ENCODE data around the gene GSS.
A peak's percentile ranks its signal among the peaks of the same experiment; 100 is the strongest.

Gene GSS

GRCh38 chr20:34952671-34953070 is 2.9 kb downstream of the GSS start:
- Histone ChIP-seq H3K4me3 (ENCODE audit: insufficient read depth in 1 of 2, low read depth in 1 of 2, low read length in 2 of 2) (no peak overlapping the region), H3K79me1 (replicated peaks; ENCODE audit: low read length, poor library complexity, severe bottlenecking) (peaks cover 4% of the 10 kb centered on the region), H2BK12ac (ENCODE audit: low read length in 2 of 2) (no peak overlapping the region), H3K27ac (ENCODE audit: low read length, poor library complexity, severe bottlenecking) (peak overlapping the region; percentile 75), H4K8ac (ENCODE audit: low read length) (no peak overlapping the region), H3K14ac (ENCODE audit: low read length in 2 of 2) (no peak overlapping the region), H2BK120ac (ENCODE audit: low read depth, low read length) (no peak overlapping the region), H2BK5ac (ENCODE audit: low read depth, low read length, poor library complexity, severe bottlenecking) (no peak overlapping the region), H4K91ac (ENCODE audit: low read length) (no peak overlapping the region), H3K27me3 (ENCODE audit: control insufficient read depth in 1 of 2, insufficient read depth in 1 of 2, low read length in 2 of 2) (no peaks in the 10 kb centered on the region), H3K4me2 (ENCODE audit: low read length, poor library complexity, severe bottlenecking) (no peak overlapping the region), H3K23ac (ENCODE audit: low read length in 2 of 2) (no peak overlapping the region), H2AFZ (ENCODE audit: low read depth, low read length) (no peak overlapping the region), H3K9ac (ENCODE audit: low read length) (no peak overlapping the region), H3K36me3 (ENCODE audit: control insufficient read depth in 1 of 2, insufficient read depth in 2 of 2, low read depth in 1 of 2, low read length in 2 of 2) (peaks cover 0 to 34% of the 10 kb centered on the region in 2 experiments), H2BK15ac (ENCODE audit: low read depth, poor library complexity, severe bottlenecking) (no peak overlapping the region), H2AK5ac (ENCODE audit: low read length, severe bottlenecking) (peak overlapping the region; percentile 98), H3K4me1 (ENCODE audit: control insufficient read depth, insufficient read depth, low read depth, low read length) (peaks cover 12% of the 10 kb centered on the region), H3K9me3 (ENCODE audit: control insufficient read depth, low read length) (no peaks in the 10 kb centered on the region), H3K18ac (ENCODE audit: low read depth in 1 of 2, low read length in 2 of 2) (no peak overlapping the region), H3K4ac (ENCODE audit: low read depth in 1 of 2, low read length in 2 of 2) (no peak overlapping the region)
- 93% methylated on average over 2 of the region's 5 CpGs for WGBS
- DNase-seq = no peak

- no peak for DNase-seq
- Histone ChIP-seq H2AFZ (ENCODE audit: low read depth, low read length) (no peak overlapping the region), H3K23ac (ENCODE audit: low read length in 2 of 2) (no peak overlapping the region), H2BK120ac (ENCODE audit: low read depth, low read length) (no peak overlapping the region), H3K18ac (ENCODE audit: low read depth in 1 of 2, low read length in 2 of 2) (no peak overlapping the region), H3K9ac (ENCODE audit: low read length) (no peak overlapping the region), H4K91ac (ENCODE audit: low read length) (no peak overlapping the region), H3K27me3 (ENCODE audit: control insufficient read depth in 1 of 2, insufficient read depth in 1 of 2, low read length in 2 of 2) (no peaks in the 10 kb centered on the region), H2BK12ac (ENCODE audit: low read length in 2 of 2) (no peak overlapping the region), H3K9me3 (ENCODE audit: control insufficient read depth, low read length) (no peaks in the 10 kb centered on the region), H3K4me1 (ENCODE audit: control insufficient read depth, insufficient read depth, low read depth, low read length) (peaks cover 12% of the 10 kb centered on the region), H3K27ac (ENCODE audit: low read length, poor library complexity, severe bottlenecking) (peak overlapping the region; percentile 45), H4K8ac (ENCODE audit: low read length) (no peak overlapping the region), H3K4ac (ENCODE audit: low read depth in 1 of 2, low read length in 2 of 2) (no peak overlapping the region), H3K4me3 (ENCODE audit: insufficient read depth in 1 of 2, low read depth in 1 of 2, low read length in 2 of 2) (no peak overlapping the region), H3K36me3 (ENCODE audit: control insufficient read depth in 1 of 2, insufficient read depth in 2 of 2, low read depth in 1 of 2, low read length in 2 of 2) (peaks cover 0 to 41% of the 10 kb centered on the region in 2 experiments), H2BK5ac (ENCODE audit: low read depth, low read length, poor library complexity, severe bottlenecking) (no peak overlapping the region), H3K4me2 (ENCODE audit: low read length, poor library complexity, severe bottlenecking) (no peak overlapping the region), H2AK5ac (ENCODE audit: low read length, severe bottlenecking) (peak overlapping the region; percentile 79), H3K79me1 (replicated peaks; ENCODE audit: low read length, poor library complexity, severe bottlenecking) (peaks cover 4% of the 10 kb centered on the region), H3K14ac (ENCODE audit: low read length in 2 of 2) (no peak overlapping the region), H2BK15ac (ENCODE audit: low read depth, poor library complexity, severe bottlenecking) (no peak overlapping the region)
- 97% methylated on average over 8 of the region's 8 CpGs for WGBS
Observed at GRCh38 chr20:34951652-34952051, 4.0 kb downstream of the GSS start.

DNA sequence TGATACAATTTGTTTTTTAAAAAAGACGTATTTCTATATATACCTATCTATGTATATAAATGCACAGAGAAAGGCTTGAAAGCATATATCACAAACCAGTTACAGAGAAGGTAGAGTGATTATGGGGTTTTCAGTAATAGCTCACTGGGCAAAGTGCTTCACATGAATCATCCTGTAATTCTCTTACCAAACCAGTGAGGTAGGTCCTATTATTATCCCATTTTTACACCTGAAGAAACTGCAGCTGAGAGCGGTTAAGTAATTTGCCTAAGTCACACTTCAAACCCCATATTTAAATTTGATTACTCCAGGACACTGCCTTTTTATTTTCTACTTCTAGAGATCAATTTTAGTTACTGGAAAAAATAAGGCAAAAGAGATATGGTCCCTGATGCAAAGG is 4.4 kb downstream of the GSS start:
- Histone ChIP-seq H3K4ac (ENCODE audit: low read depth in 1 of 2, low read length in 2 of 2) (no peak overlapping the region), H3K27me3 (ENCODE audit: control insufficient read depth in 1 of 2, insufficient read depth in 1 of 2, low read length in 2 of 2) (no peaks in the 10 kb centered on the region), H3K23ac (ENCODE audit: low read length in 2 of 2) (no peak overlapping the region), H3K36me3 (ENCODE audit: control insufficient read depth in 1 of 2, insufficient read depth in 2 of 2, low read depth in 1 of 2, low read length in 2 of 2) (peaks cover 0 to 45% of the 10 kb centered on the region in 2 experiments), H3K4me1 (ENCODE audit: control insufficient read depth, insufficient read depth, low read depth, low read length) (peaks cover 13% of the 10 kb centered on the region), H3K27ac (ENCODE audit: low read length, poor library complexity, severe bottlenecking) (peak overlapping the region; percentile 45), H3K4me3 (ENCODE audit: insufficient read depth in 1 of 2, low read depth in 1 of 2, low read length in 2 of 2) (no peak overlapping the region), H2AFZ (ENCODE audit: low read depth, low read length) (no peak overlapping the region), H3K9me3 (ENCODE audit: control insufficient read depth, low read length) (no peaks in the 10 kb centered on the region), H3K9ac (ENCODE audit: low read length) (no peak overlapping the region), H4K91ac (ENCODE audit: low read length) (no peak overlapping the region), H2BK15ac (ENCODE audit: low read depth, poor library complexity, severe bottlenecking) (no peak overlapping the region), H2BK120ac (ENCODE audit: low read depth, low read length) (no peak overlapping the region), H2BK12ac (ENCODE audit: low read length in 2 of 2) (no peak overlapping the region), H4K8ac (ENCODE audit: low read length) (no peak overlapping the region), H3K79me1 (replicated peaks; ENCODE audit: low read length, poor library complexity, severe bottlenecking) (peaks cover 4% of the 10 kb centered on the region), H3K4me2 (ENCODE audit: low read length, poor library complexity, severe bottlenecking) (no peak overlapping the region), H2AK5ac (ENCODE audit: low read length, severe bottlenecking) (peak overlapping the region; percentile 79), H2BK5ac (ENCODE audit: low read depth, low read length, poor library complexity, severe bottlenecking) (no peak overlapping the region), H3K18ac (ENCODE audit: low read depth in 1 of 2, low read length in 2 of 2) (no peak overlapping the region), H3K14ac (ENCODE audit: low read length in 2 of 2) (no peak overlapping the region)
- WGBS = 100% methylated on average over 1 of the region's 2 CpGs
- DNase-seq = no peak

GRCh38 chr20:34949120-34949519 is 6.5 kb downstream of the GSS start:
- H2BK12ac ChIP-seq (ENCODE audit: low read length in 2 of 2) = no peak overlapping the region
- H3K36me3 ChIP-seq (ENCODE audit: control insufficient read depth in 1 of 2, insufficient read depth in 2 of 2, low read depth in 1 of 2, low read length in 2 of 2) = peaks cover 4 to 62% of the 10 kb centered on the region in 2 experiments
- no peak overlapping the region for H3K4ac ChIP-seq (ENCODE audit: low read depth in 1 of 2, low read length in 2 of 2)
- H2AFZ ChIP-seq (ENCODE audit: low read depth, low read length) = no peak overlapping the region
- H2BK120ac ChIP-seq (ENCODE audit: low read depth, low read length) = no peak overlapping the region
- no peak for DNase-seq
- no peak overlapping the region for H2BK15ac ChIP-seq (ENCODE audit: low read depth, poor library complexity, severe bottlenecking)
- H3K27me3 ChIP-seq (ENCODE audit: control insufficient read depth in 1 of 2, insufficient read depth in 1 of 2, low read length in 2 of 2) = no peaks in the 10 kb centered on the region
- no peak overlapping the region for H3K4me3 ChIP-seq (ENCODE audit: insufficient read depth in 1 of 2, low read depth in 1 of 2, low read length in 2 of 2)
- peaks cover 17% of the 10 kb centered on the region for H3K4me1 ChIP-seq (ENCODE audit: control insufficient read depth, insufficient read depth, low read depth, low read length)
- H3K4me2 ChIP-seq (ENCODE audit: low read length, poor library complexity, severe bottlenecking) = no peak overlapping the region
- WGBS = 98% methylated on average over 6 of the region's 6 CpGs
- H3K23ac ChIP-seq (ENCODE audit: low read length in 2 of 2) = no peak overlapping the region
- H3K14ac ChIP-seq (ENCODE audit: low read length in 2 of 2) = no peak overlapping the region
- H4K91ac ChIP-seq (ENCODE audit: low read length) = no peak overlapping the region
- H3K79me1 ChIP-seq (replicated peaks; ENCODE audit: low read length, poor library complexity, severe bottlenecking) = peaks cover 6% of the 10 kb centered on the region
- H3K9me3 ChIP-seq (ENCODE audit: control insufficient read depth, low read length) = no peaks in the 10 kb centered on the region
- H3K18ac ChIP-seq (ENCODE audit: low read depth in 1 of 2, low read length in 2 of 2) = no peak overlapping the region
- peak overlapping the region; percentile 97 for H2AK5ac ChIP-seq (ENCODE audit: low read length, severe bottlenecking)
- H4K8ac ChIP-seq (ENCODE audit: low read length) = no peak overlapping the region
- peak overlapping the region; percentile 47 for H2BK5ac ChIP-seq (ENCODE audit: low read depth, low read length, poor library complexity, severe bottlenecking)
- peak overlapping the region; percentile 46 for H3K27ac ChIP-seq (ENCODE audit: low read length, poor library complexity, severe bottlenecking)
- peak overlapping the region; percentile 1 for H3K9ac ChIP-seq (ENCODE audit: low read length)

Measured in mesenchymal stem cell (in vitro differentiated cells and primary cell).